SU-DHL-6 (cell line): ENCODE results near the gene C18orf32.

Source experiments
- H2AFZ ChIP-seq: fragments of 200-600 bp; sonication (generic); 2 replicates; pipeline ENCODE4 v1.6.1; 2014; ENCODE audit warnings: low read depth, mild to moderate bottlenecking, moderate library complexity, mixed read lengths, antibody characterized with exemption, low read length; ENCODE audit not compliant: severe bottlenecking
- H3F3A ChIP-seq: fragments of 200-600 bp; shearing (Covaris generic); 2 replicates; pipeline ENCODE4 v1.6.0; 2016; ENCODE audit warnings: antibody characterized with exemption, mild to moderate bottlenecking; ENCODE audit not compliant: insufficient read depth
- H3K27ac ChIP-seq: fragments of 200-600 bp; sonication (generic); 2 replicates; pipeline ENCODE4 v1.5.1; 2016; ENCODE audit warnings: low read depth, mild to moderate bottlenecking, low read length, moderate library complexity, mixed read lengths
- H3K27me3 ChIP-seq: fragments of 200-600 bp; sonication (generic), shearing (Covaris generic); 2 replicates; pipeline ENCODE4 v1.6.0; 2014; ENCODE audit warnings: mild to moderate bottlenecking, low read length
- H3K36me3 ChIP-seq: fragments of 200-600 bp; sonication (generic); 2 replicates; pipeline ENCODE4 v1.6.1; 2014; ENCODE audit warnings: mild to moderate bottlenecking, low read length, mixed read lengths
- H3K4me2 ChIP-seq: fragments of 300-600, 200-600 bp; shearing (Covaris generic), sonication (generic); 2 replicates; pipeline ENCODE4 v1.6.0; 2014; ENCODE audit warnings: low read length, low read depth, mild to moderate bottlenecking; ENCODE audit not compliant: poor library complexity, severe bottlenecking
- H3K4me3 ChIP-seq: fragments of 200-600 bp; sonication (generic); 2 replicates; pipeline ENCODE4 v1.5.1; 2014; ENCODE audit warnings: antibody characterized with exemption, low read length, mild to moderate bottlenecking, mixed read lengths; ENCODE audit not compliant: insufficient read depth, poor library complexity, severe bottlenecking
- H3K79me2 ChIP-seq: fragments of 200-600 bp; sonication (generic); 2 replicates; pipeline ENCODE4 v1.6.1; 2014; ENCODE audit warnings: mild to moderate bottlenecking, low read length, moderate library complexity; ENCODE audit not compliant: insufficient read depth
- H3K9ac ChIP-seq: fragments of 200-600 bp; sonication (generic); 2 replicates; pipeline ENCODE4 v1.7.0; 2014; ENCODE audit warnings: mild to moderate bottlenecking, low read length
- H3K9me2 ChIP-seq: fragments of 200-600 bp; sonication (generic); replicated peaks from 2 replicates; pipeline ENCODE4 v1.6.1; 2014; ENCODE audit warnings: low read length; ENCODE audit not compliant: insufficient read depth
- H3K9me3 ChIP-seq: fragments of 200-600 bp; sonication (generic); 2 replicates; pipeline ENCODE4 v1.6.1; 2014; ENCODE audit warnings: low read length, mixed read lengths; ENCODE audit not compliant: insufficient read depth
- H4K20me1 ChIP-seq: fragments of 200-600 bp; sonication (generic); 2 replicates; pipeline ENCODE4 v1.6.1; 2014; ENCODE audit warnings: low read depth, mild to moderate bottlenecking, antibody characterized with exemption, low read length, moderate library complexity, mixed read lengths
- CTCF ChIP-seq: fragments of 200-600 bp; sonication (generic); IDR thresholded peaks from one replicate; pipeline ENCODE4 v1.5.1; 2017; ENCODE audit warnings: antibody characterized with exemption, mild to moderate bottlenecking, low read length, moderate library complexity; ENCODE audit not compliant: insufficient read depth, poor library complexity, severe bottlenecking
- EZH2phosphoT487 ChIP-seq: fragments of 200-600 bp; sonication (generic), shearing (Covaris generic); conservative IDR thresholded peaks from 2 replicates; pipeline ENCODE4 v1.6.1; 2018; ENCODE audit warnings: mild to moderate bottlenecking, antibody characterized with exemption, low read length, moderate library complexity, mixed read lengths

The C18orf32 gene

DNA sequence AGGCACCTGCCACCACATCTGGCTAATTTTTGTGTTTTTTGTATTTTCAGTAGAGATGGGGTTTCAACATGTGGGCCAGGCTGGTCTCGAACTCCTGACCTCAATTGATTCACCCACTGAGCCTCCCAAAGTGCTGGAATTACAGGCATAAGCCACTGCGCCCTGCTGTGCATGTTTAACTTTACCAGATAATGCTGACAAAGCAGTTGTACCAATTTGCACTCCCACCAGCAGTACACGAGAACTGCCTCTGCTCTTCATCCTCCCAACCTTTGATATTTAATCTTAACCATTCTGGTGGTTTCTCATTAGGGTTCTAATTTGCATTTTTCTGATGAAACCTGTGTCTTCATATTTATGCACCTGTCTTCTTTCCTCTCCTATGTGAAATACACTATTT, 14.6 kb downstream of the C18orf32 start:
- Histone ChIP-seq H3K4me2 (no peak overlapping the region), H3K4me3 (no peak overlapping the region), H3K9ac (no peak overlapping the region), H3K27ac (no peak overlapping the region), H3K79me2 (no peaks in the 10 kb centered on the region), H3K27me3 (no peaks in the 10 kb centered on the region), H3K9me2 (no peaks in the 10 kb centered on the region), H4K20me1 (no peaks in the 10 kb centered on the region), H3K9me3 (no peaks in the 10 kb centered on the region), H3K36me3 (no peaks in the 10 kb centered on the region), H3F3A (no peaks in the 10 kb centered on the region), H2AFZ (no peak overlapping the region)
- no peak for TF ChIP-seq EZH2phosphoT487
- TF ChIP-seq CTCF = no peak

GRCh38 chr18:49471532-49471931, 15.5 kb downstream of the C18orf32 start:
- no peak overlapping the region for H3K4me3 ChIP-seq
- H3K9me2 ChIP-seq = no peaks in the 10 kb centered on the region
- no peak overlapping the region for H2AFZ ChIP-seq
- no peaks in the 10 kb centered on the region for H3K79me2 ChIP-seq
- H4K20me1 ChIP-seq = no peaks in the 10 kb centered on the region
- H3K4me2 ChIP-seq = no peak overlapping the region
- no peaks in the 10 kb centered on the region for H3K9me3 ChIP-seq
- no peaks in the 10 kb centered on the region for H3K27me3 ChIP-seq
- no peak for TF ChIP-seq EZH2phosphoT487
- TF ChIP-seq CTCF = no peak
- H3F3A ChIP-seq = no peaks in the 10 kb centered on the region
- no peaks in the 10 kb centered on the region for H3K36me3 ChIP-seq
- H3K27ac ChIP-seq = no peak overlapping the region
- H3K9ac ChIP-seq = no peak overlapping the region

- Histone ChIP-seq H3K4me2 (no peak overlapping the region), H3K9ac (no peak overlapping the region), H3K9me3 (no peaks in the 10 kb centered on the region), H3K79me2 (no peaks in the 10 kb centered on the region), H3K27ac (no peak overlapping the region), H3K27me3 (no peaks in the 10 kb centered on the region), H3F3A (no peaks in the 10 kb centered on the region), H2AFZ (no peak overlapping the region), H3K9me2 (no peaks in the 10 kb centered on the region), H3K36me3 (no peaks in the 10 kb centered on the region), H4K20me1 (no peaks in the 10 kb centered on the region), H3K4me3 (no peak overlapping the region)
- TF ChIP-seq CTCF (no peak), EZH2phosphoT487 (no peak)
Measured at GRCh38 chr18:49467599-49467998, 19.4 kb downstream of the C18orf32 start.

- H3K79me2 ChIP-seq = no peaks in the 10 kb centered on the region
- no peaks in the 10 kb centered on the region for H3K36me3 ChIP-seq
- no peak overlapping the region for H2AFZ ChIP-seq
Measured at GRCh38 chr18:49467019-49467563, 19.9 kb downstream of the C18orf32 start.

More at GRCh38 chr18:49467019-49467563, 19.9 kb downstream of the C18orf32 start:
- no peaks in the 10 kb centered on the region for H3F3A ChIP-seq
- H3K27ac ChIP-seq = no peak overlapping the region
- H3K4me2 ChIP-seq = no peak overlapping the region
- no peaks in the 10 kb centered on the region for H3K27me3 ChIP-seq
- no peak overlapping the region for H3K9ac ChIP-seq
- H3K9me3 ChIP-seq = no peaks in the 10 kb centered on the region
- TF ChIP-seq EZH2phosphoT487 (no peak), CTCF (no peak)
- no peaks in the 10 kb centered on the region for H4K20me1 ChIP-seq
- H3K4me3 ChIP-seq = no peak overlapping the region
- no peaks in the 10 kb centered on the region for H3K9me2 ChIP-seq
